Astrocyte (in vitro differentiated cells and primary cell): ENCODE results near the gene WDR37. TPM values are rescaled to one million over a fixed set of nuclear protein-coding genes. Genes with fewer than 3 reads are reported as not detected.

Experiments used
- DNase-seq: peaks from one replicate; pipeline ENCODE4 v3.0.0-alpha.2; 2010; ENCODE audit warnings: low read depth
- FAIRE-seq: peaks from 2 replicates; lab custom pipeline; 2011; peaks lifted over from hg19 to GRCh38; lab: Jason Lieb, UNC
- H2AFZ ChIP-seq: 2 replicates; pipeline ENCODE4 v1.6.0; 2012; ENCODE audit warnings: low read depth, low read length, inconsistent platforms
- H3K27ac ChIP-seq: 2 replicates; pipeline ENCODE4 v1.5.1; 2011; ENCODE audit warnings: low read depth, low read length, inconsistent platforms
- H3K27me3 ChIP-seq: 2 replicates; pipeline ENCODE4 v1.6.0; 2011; ENCODE audit warnings: low read length, inconsistent platforms; ENCODE audit not compliant: insufficient read depth
- H3K36me3 ChIP-seq: 2 replicates; pipeline ENCODE4 v1.5.1; 2011; ENCODE audit warnings: low read length, inconsistent platforms; ENCODE audit not compliant: insufficient read depth
- H3K4me1 ChIP-seq: 2 replicates; pipeline ENCODE4 v1.5.1; 2011; ENCODE audit warnings: low read length, inconsistent platforms; ENCODE audit not compliant: insufficient read depth
- H3K4me2 ChIP-seq: 2 replicates; pipeline ENCODE4 v1.6.0; 2012; ENCODE audit warnings: low read length, inconsistent platforms
- H3K4me3 ChIP-seq: 2 replicates; pipeline ENCODE4 v1.5.1; 2011; ENCODE audit warnings: low read depth, mild to moderate bottlenecking, low read length, inconsistent platforms; ENCODE audit not compliant: insufficient read depth
- H3K79me2 ChIP-seq: 2 replicates; pipeline ENCODE4 v1.6.0; 2012; ENCODE audit warnings: mild to moderate bottlenecking, low read length, inconsistent platforms; ENCODE audit not compliant: insufficient read depth
- H3K9ac ChIP-seq: 2 replicates; pipeline ENCODE4 v1.6.0; 2012; ENCODE audit warnings: mild to moderate bottlenecking, low read length, inconsistent platforms
- H3K9me3 ChIP-seq: 2 replicates; pipeline ENCODE4 v1.5.1; 2012; ENCODE audit warnings: low read depth, mild to moderate bottlenecking, low read length, inconsistent platforms; ENCODE audit not compliant: insufficient read depth
- H4K20me1 ChIP-seq: 2 replicates; pipeline ENCODE4 v1.6.0; 2012; ENCODE audit warnings: low read length, inconsistent platforms; ENCODE audit not compliant: insufficient read depth
- H3K27ac Mint-ChIP-seq: one replicate; pipeline ENCODE4 v1.8.0; 2021; ENCODE audit warnings: mild to moderate bottlenecking, mixed read lengths; ENCODE audit not compliant: unreplicated experiment
- H3K27me3 Mint-ChIP-seq: one replicate; pipeline ENCODE4 v1.8.0; 2021; ENCODE audit warnings: low read depth, mixed read lengths; ENCODE audit not compliant: unreplicated experiment
- H3K36me3 Mint-ChIP-seq: one replicate; pipeline ENCODE4 v1.8.0; 2021; ENCODE audit warnings: low read depth, mixed read lengths; ENCODE audit not compliant: unreplicated experiment
- H3K4me1 Mint-ChIP-seq: one replicate; pipeline ENCODE4 v1.8.0; 2021; ENCODE audit warnings: low read depth, mixed read lengths; ENCODE audit not compliant: unreplicated experiment
- H3K4me3 Mint-ChIP-seq: one replicate; pipeline ENCODE4 v1.8.0; 2021; ENCODE audit warnings: mild to moderate bottlenecking, moderate library complexity, mixed read lengths; ENCODE audit not compliant: unreplicated experiment
- H3K9me3 Mint-ChIP-seq: one replicate; pipeline ENCODE4 v1.8.0; 2021; ENCODE audit warnings: mild to moderate bottlenecking, mixed read lengths; ENCODE audit not compliant: unreplicated experiment
- CTCF ChIP-seq: IDR thresholded peaks from 2 replicates; pipeline ENCODE4 v1.5.1; 2011; ENCODE audit warnings: low read depth, mild to moderate bottlenecking, inconsistent platforms, low read length, moderate library complexity; ENCODE audit not compliant: insufficient read depth
- EZH2 ChIP-seq: IDR thresholded peaks from 2 replicates; pipeline ENCODE4 v1.6.1; 2012; ENCODE audit warnings: mild to moderate bottlenecking, low read length, inconsistent platforms; ENCODE audit not compliant: insufficient read depth
- total RNA-seq: library from RNA; stranded (reverse); gene quantifications from 2 replicates; pipeline ENCODE4 v1.2.1, GENCODE V29; 2021

WDR37 gene
- total RNA-seq, 1 donor from 2014 or later: 22.8 TPM

- Histone ChIP-seq H3K9me3 (peaks cover 9% of the 10 kb centered on the region), H3K4me1 (no peaks in the 10 kb centered on the region), H3K36me3 (no peaks in the 10 kb centered on the region), H3K27me3 (no peaks in the 10 kb centered on the region), H3K4me3 (no peak overlapping the region), H3K27ac (no peak overlapping the region), H4K20me1 (no peaks in the 10 kb centered on the region), H2AFZ (no peak overlapping the region), H3K79me2 (no peaks in the 10 kb centered on the region), H3K4me2 (no peak overlapping the region), H3K9ac (no peak overlapping the region)
- no peaks in the 10 kb centered on the region for H3K4me1 Mint-ChIP-seq
- FAIRE-seq (no peak), DNase-seq (no peak)
- TF ChIP-seq CTCF (no peak), EZH2 (no peak)
- H3K4me3 Mint-ChIP-seq: no peak overlapping the region
- H3K9me3 Mint-ChIP-seq: no peaks in the 10 kb centered on the region
- no peak overlapping the region for H3K27ac Mint-ChIP-seq
- no peaks in the 10 kb centered on the region for H3K36me3 Mint-ChIP-seq
- H3K27me3 Mint-ChIP-seq: peaks cover 66% of the 10 kb centered on the region
Observed at GRCh38 chr10:1172256-1172984, 116.2 kb downstream of the WDR37 start.

GRCh38 chr10:1173091-1173490 lies 116.9 kb downstream of the WDR37 start:
- no peak overlapping the region for H3K4me2 ChIP-seq
- no peaks in the 10 kb centered on the region for H3K27me3 ChIP-seq
- no peaks in the 10 kb centered on the region for H3K79me2 ChIP-seq
- no peaks in the 10 kb centered on the region for H3K4me1 ChIP-seq
- no peak overlapping the region for H3K4me3 ChIP-seq
- no peak overlapping the region for H3K4me3 Mint-ChIP-seq
- DNase-seq (no peak), FAIRE-seq (no peak)
- no peak overlapping the region for H3K9ac ChIP-seq
- peaks cover 70% of the 10 kb centered on the region for H3K27me3 Mint-ChIP-seq
- H4K20me1 ChIP-seq: no peaks in the 10 kb centered on the region
- no peaks in the 10 kb centered on the region for H3K4me1 Mint-ChIP-seq
- no peak overlapping the region for H2AFZ ChIP-seq
- no peak overlapping the region for H3K27ac Mint-ChIP-seq
- H3K36me3 ChIP-seq: no peaks in the 10 kb centered on the region
- TF ChIP-seq EZH2: no peak
- TF ChIP-seq CTCF: no peak
- H3K27ac ChIP-seq: no peak overlapping the region
- no peaks in the 10 kb centered on the region for H3K36me3 Mint-ChIP-seq
- H3K9me3 Mint-ChIP-seq: no peaks in the 10 kb centered on the region
- peaks cover 9% of the 10 kb centered on the region for H3K9me3 ChIP-seq

- Histone ChIP-seq H3K79me2 (no peaks in the 10 kb centered on the region), H4K20me1 (no peaks in the 10 kb centered on the region), H3K36me3 (no peaks in the 10 kb centered on the region), H3K27ac (no peak overlapping the region), H2AFZ (no peak overlapping the region), H3K4me2 (no peak overlapping the region), H3K4me1 (no peaks in the 10 kb centered on the region), H3K9me3 (peaks cover 9% of the 10 kb centered on the region), H3K4me3 (no peak overlapping the region), H3K9ac (no peak overlapping the region), H3K27me3 (no peaks in the 10 kb centered on the region)
- no peak for FAIRE-seq
- TF ChIP-seq EZH2 (no peak), CTCF (no peak)
- Mint-ChIP-seq H3K4me3 (no peak overlapping the region), H3K27me3 (peaks cover 73% of the 10 kb centered on the region), H3K4me1 (no peaks in the 10 kb centered on the region), H3K9me3 (no peaks in the 10 kb centered on the region), H3K36me3 (no peaks in the 10 kb centered on the region), H3K27ac (no peak overlapping the region)
- DNase-seq: no peak
Observed at GRCh38 chr10:1174022-1174421, 117.8 kb downstream of the WDR37 start.
